Measurements from ENCODE around the gene XPA.
"Not testable (repeated sequence)": the region's sequence is repeated elsewhere in the genome, so short reads cannot be mapped to it uniquely, and the experiment has no call there.

DNA sequence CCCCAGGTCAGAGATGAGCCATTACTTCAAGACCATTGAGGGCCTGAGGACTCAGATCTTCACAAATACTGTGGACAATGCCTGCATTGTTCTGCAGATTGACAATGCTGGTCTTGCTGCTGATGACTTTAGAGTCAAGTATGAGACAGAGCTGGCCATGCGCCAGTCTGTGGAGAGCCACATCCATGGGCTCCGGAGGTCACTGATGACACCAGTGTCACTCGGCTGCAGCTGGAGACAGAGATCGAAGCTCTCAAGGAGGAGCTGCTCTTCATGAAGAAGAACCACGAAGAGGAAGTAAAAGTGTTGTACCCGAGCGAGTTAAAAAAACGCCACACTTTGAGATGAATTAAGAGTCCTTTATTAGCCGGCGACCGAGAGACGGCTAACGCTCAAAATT is 2.1 kb upstream of the XPA start:
- TF ChIP-seq RAD21 (IDR thresholded peaks at IDR 0.05 in 1 of 2, conservative IDR thresholded peaks at IDR 0.05 in 1 of 2; ENCODE audit: low read depth in 2 of 2, low read length in 2 of 2); CEBPB (IDR thresholded peaks at IDR 0.05; ENCODE audit: low read depth, low read length); RBBP5 (IDR thresholded peaks at IDR 0.05; ENCODE audit: borderline replicate concordance, low read depth, low read length); EP300 (IDR thresholded peaks at IDR 0.05; ENCODE audit: borderline replicate concordance in 1 of 2, low read depth in 2 of 2, low read length in 2 of 2): not testable (repeated sequence)
- TF ChIP-seq, protein P1, sequence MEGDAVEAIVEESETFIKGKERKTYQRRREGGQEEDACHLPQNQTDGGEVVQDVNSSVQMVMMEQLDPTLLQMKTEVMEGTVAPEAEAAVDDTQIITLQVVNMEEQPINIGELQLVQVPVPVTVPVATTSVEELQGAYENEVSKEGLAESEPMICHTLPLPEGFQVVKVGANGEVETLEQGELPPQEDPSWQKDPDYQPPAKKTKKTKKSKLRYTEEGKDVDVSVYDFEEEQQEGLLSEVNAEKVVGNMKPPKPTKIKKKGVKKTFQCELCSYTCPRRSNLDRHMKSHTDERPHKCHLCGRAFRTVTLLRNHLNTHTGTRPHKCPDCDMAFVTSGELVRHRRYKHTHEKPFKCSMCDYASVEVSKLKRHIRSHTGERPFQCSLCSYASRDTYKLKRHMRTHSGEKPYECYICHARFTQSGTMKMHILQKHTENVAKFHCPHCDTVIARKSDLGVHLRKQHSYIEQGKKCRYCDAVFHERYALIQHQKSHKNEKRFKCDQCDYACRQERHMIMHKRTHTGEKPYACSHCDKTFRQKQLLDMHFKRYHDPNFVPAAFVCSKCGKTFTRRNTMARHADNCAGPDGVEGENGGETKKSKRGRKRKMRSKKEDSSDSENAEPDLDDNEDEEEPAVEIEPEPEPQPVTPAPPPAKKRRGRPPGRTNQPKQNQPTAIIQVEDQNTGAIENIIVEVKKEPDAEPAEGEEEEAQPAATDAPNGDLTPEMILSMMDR (IDR thresholded peaks at IDR 0.05; ENCODE audit: control extremely low read depth in 1 of 3, insufficient read depth in 1 of 3, low read depth in 1 of 3, low read length in 3 of 3), result not testable (repeated sequence)
